ENCODE measurements around the gene KCNG2. TPM values are rescaled to one million over a fixed set of nuclear protein-coding genes. Genes with fewer than 3 reads are reported as not detected.
A peak's percentile ranks its signal among the peaks of the same experiment; 100 is the strongest.

The KCNG2 gene
- total and polyA plus RNA-seq, 2 experiments from 2014 or later = 0.13 to 0.52 TPM

GRCh38 chr18:79857082-79857671 is 59.4 kb downstream of the KCNG2 start:
- Mint-ChIP-seq H3K27me3 (ENCODE audit: insufficient read depth, low read depth, poor library complexity) (peaks cover 3% of the 10 kb centered on the region), H3K36me3 (ENCODE audit: low read depth) (no peaks in the 10 kb centered on the region), H3K9me3 (no peaks in the 10 kb centered on the region), H3K4me1 (peaks cover 11% of the 10 kb centered on the region; the same call in 2 of the 3 replicates), H3K27ac (no peak overlapping the region), H3K4me3 (peak overlapping the region; percentile 32; the same call in 2 of the 3 replicates)
- TF ChIP-seq NANOG (IDR thresholded peaks at IDR 0.05; ENCODE audit: borderline replicate concordance) = no peak
- Histone ChIP-seq H3K9me2 (ENCODE audit: insufficient read depth) (no peaks in the 10 kb centered on the region), H3F3A (replicated peaks; ENCODE audit: low read depth) (0 out of 2 replicates have a peak, but pooled peaks cover 4% of the 10 kb centered on the region), H3K27ac (ENCODE audit: low read depth) (no peak overlapping the region), H3K4me1 (ENCODE audit: insufficient read depth) (no peaks in the 10 kb centered on the region), H3K4me2 (no peak overlapping the region), H3K27me3 (ENCODE audit: insufficient read depth) (no peaks in the 10 kb centered on the region), H3K4me3 (no peak overlapping the region), H2AFZ (no peak overlapping the region), H3K36me3 (ENCODE audit: insufficient read depth) (no peaks in the 10 kb centered on the region), H4K20me1 (replicated peaks; ENCODE audit: insufficient read depth) (no peaks in the 10 kb centered on the region), H3K79me2 (replicated peaks; ENCODE audit: insufficient read depth) (no peaks in the 10 kb centered on the region)
- ATAC-seq (peak; percentile 11; the same call in 2 of the 3 replicates), DNase-seq (ENCODE audit: low spot score) (no peak)

- Histone ChIP-seq H3K36me3 (ENCODE audit: insufficient read depth) (no peaks in the 10 kb centered on the region), H3K27ac (ENCODE audit: low read depth) (no peak overlapping the region), H3K4me1 (ENCODE audit: insufficient read depth) (no peaks in the 10 kb centered on the region), H3K27me3 (ENCODE audit: insufficient read depth) (no peaks in the 10 kb centered on the region), H3K4me2 (no peak overlapping the region), H3K9me2 (ENCODE audit: insufficient read depth) (no peaks in the 10 kb centered on the region), H2AFZ (no peak overlapping the region), H3F3A (replicated peaks; ENCODE audit: low read depth) (0 out of 2 replicates have a peak, but pooled peaks cover 4% of the 10 kb centered on the region), H3K79me2 (replicated peaks; ENCODE audit: insufficient read depth) (no peaks in the 10 kb centered on the region), H4K20me1 (replicated peaks; ENCODE audit: insufficient read depth) (no peaks in the 10 kb centered on the region), H3K4me3 (no peak overlapping the region)
- Mint-ChIP-seq H3K36me3 (ENCODE audit: low read depth) (no peaks in the 10 kb centered on the region), H3K27me3 (ENCODE audit: insufficient read depth, low read depth, poor library complexity) (peaks cover 6% of the 10 kb centered on the region), H3K9me3 (no peaks in the 10 kb centered on the region), H3K4me3 (no peak overlapping the region), H3K27ac (no peak overlapping the region), H3K4me1 (peaks cover 11% of the 10 kb centered on the region; the same call in 2 of the 3 replicates)
- ATAC-seq (no peak), DNase-seq (ENCODE audit: low spot score) (no peak)
- TF ChIP-seq STAT1 (IDR thresholded peaks at IDR 0.05; ENCODE audit: unreplicated experiment) (no peak), NANOG (IDR thresholded peaks at IDR 0.05; ENCODE audit: borderline replicate concordance) (no peak), EZH2 (IDR thresholded peaks at IDR 0.05; ENCODE audit: low read depth, unreplicated experiment) (no peak), ZNF331 (CRISPR knock-in tag; IDR thresholded peaks at IDR 0.05; ENCODE audit: low read depth) (no peak), EZH2phosphoT487 (IDR thresholded peaks at IDR 0.05; ENCODE audit: unreplicated experiment) (no peak), CTCF (conservative IDR thresholded peaks at IDR 0.05; ENCODE audit: low read depth in 2 of 2) (no peak), JUNB (IDR thresholded peaks at IDR 0.05; ENCODE audit: unreplicated experiment) (no peak), ZNF114 (CRISPR knock-in tag; IDR thresholded peaks at IDR 0.05) (no peak), REST (IDR thresholded peaks at IDR 0.05; ENCODE audit: unreplicated experiment) (no peak), ETS1 (IDR thresholded peaks at IDR 0.05) (no peak)
Measured at GRCh38 chr18:79859314-79859713, 61.6 kb downstream of the KCNG2 start.

All from GM23338 (cell line).